Measurements from ENCODE around the gene C3. TPM values are rescaled to one million over a fixed set of nuclear protein-coding genes. Genes with fewer than 3 reads are reported as not detected.
A peak's percentile ranks its signal among the peaks of the same experiment; 100 is the strongest.

Gene C3
- total and polyA plus RNA-seq, 2 of the 13 experiments (the other 11 are each of a cell fraction or from before 2014, with no cell fraction given): 1,455 to 6,272 TPM

DNA sequence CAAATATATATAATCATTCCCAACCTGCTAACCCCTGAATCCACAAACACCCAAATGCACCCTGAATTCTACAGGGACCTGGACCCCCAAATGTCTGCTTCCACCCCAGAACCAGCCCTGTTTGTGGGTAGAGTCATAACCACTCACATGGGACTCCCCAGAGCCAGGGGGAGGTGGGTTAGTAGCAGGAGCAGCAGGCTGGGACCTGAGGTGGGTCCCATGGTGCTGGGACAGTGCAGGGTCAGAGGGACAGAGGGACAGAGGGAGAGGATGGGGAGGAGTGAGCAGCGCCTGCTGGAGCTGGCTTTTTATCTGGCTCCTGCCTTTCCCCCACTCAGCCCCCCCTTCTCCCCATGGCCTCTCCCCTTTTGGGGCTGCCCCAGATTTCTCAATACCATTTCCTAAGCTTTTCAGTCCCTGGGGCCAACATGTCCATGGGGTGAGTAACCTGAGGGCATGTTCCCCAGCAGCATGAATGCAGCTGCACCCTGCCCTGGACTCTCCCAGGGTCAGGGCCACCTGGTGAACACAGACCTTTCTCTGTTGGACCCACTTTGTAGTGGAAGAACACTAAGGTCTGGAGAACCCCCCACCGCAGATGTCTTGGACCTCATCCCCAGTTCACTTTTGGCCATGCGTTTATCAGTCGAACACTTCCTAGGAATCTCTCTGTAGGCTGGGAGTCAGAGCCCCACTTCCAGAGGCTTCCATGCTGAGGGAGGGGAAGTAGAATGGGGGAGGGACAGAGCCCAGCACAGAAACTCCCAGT lies at the start of gene C3 (continued):
- TF ChIP-seq THAP9 (CRISPR knock-in tag; IDR thresholded peaks at IDR 0.05; ENCODE audit: borderline replicate concordance) (peak; percentile 61; the same call in 1 of the 2 replicates), ZBTB26 (CRISPR knock-in tag; IDR thresholded peaks at IDR 0.05; ENCODE audit: borderline replicate concordance) (peak; percentile 93), NCOR1 (IDR thresholded peaks at IDR 0.05; ENCODE audit: borderline replicate concordance, low read length) (peak; percentile 98), BORCS8-MEF2B (CRISPR knock-in tag; IDR thresholded peaks at IDR 0.05) (0 out of 2 replicates have a peak, but pooled peaks have one; percentile 61), ZNF225 (CRISPR knock-in tag; IDR thresholded peaks at IDR 0.05) (no peak)

DNA sequence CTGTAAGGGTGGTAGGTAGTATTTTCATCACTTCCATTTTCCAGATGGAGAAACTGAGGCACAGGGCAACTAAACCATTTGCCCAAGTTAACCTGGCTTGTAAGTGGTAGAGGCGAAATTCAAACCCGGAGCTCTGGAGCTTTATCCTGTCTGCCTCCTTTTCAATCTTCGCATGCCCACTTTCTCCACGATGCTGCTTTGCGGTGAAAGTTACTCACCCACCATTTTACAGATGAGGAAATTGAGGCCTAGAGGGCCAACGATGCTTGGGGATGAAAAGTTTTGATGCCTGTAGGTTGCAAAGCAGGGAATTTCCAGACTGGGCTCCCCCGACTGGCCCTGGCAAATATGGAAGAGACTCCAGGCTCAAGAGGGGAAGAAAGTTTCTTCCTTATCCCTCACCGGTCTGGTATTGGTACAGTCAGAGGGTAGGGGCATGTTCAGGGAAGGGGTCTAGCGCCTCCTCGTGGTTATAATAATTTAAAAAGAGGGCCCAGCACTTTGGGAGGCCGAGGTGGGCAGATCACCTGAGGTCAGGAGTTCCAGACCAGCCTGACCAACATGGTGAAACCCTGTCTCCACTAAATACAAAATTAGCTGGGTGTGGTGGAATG lies 48.7 kb upstream of the C3 start:
- no peak overlapping the region for H2AFZ ChIP-seq (ENCODE audit: low read length)
- H3K4me3 ChIP-seq (replicated peaks in 1 of 3; ENCODE audit: insufficient read depth in 1 of 3, low read depth in 2 of 3, low read length in 3 of 3): no peak overlapping the region
- H3K27ac ChIP-seq (ENCODE audit: extremely low read length, insufficient read depth, low read length): no peak overlapping the region
- H3K9me3 ChIP-seq (ENCODE audit: low read length): no peaks in the 10 kb centered on the region
- H3K79me2 ChIP-seq (ENCODE audit: insufficient read depth, low read length): no peaks in the 10 kb centered on the region
- ChIA-PET CTCF (ENCODE audit: low intra/inter-chr PET ratio, low total read pairs) (interaction anchor here (1.7 kb wide), 1 partner anchor 31 kb away, joined by 17 read pairs; the partner anchor contains the start of genes GPR108 and TRIP10), POLR2A (interaction anchor here (1.0 kb wide), 1 partner anchor 88 kb away, joined by 3 read pairs; no protein-coding TSS in a partner anchor)
- no peaks in the 10 kb centered on the region for H4K20me1 ChIP-seq (ENCODE audit: insufficient read depth, low read length)
- WGBS (ENCODE audit: low lambda C conversion rate): 32% methylated on average over 11 of the region's 11 CpGs
- intact Hi-C loops (cut with micrococcal nuclease; ENCODE audit: unreplicated experiment) (loop anchor here (1.0 kb wide), 1 partner anchor 31 kb away; no protein-coding TSS in a partner anchor), in situ Hi-C loops (cut with HindIII; ENCODE audit: extremely low pct_ligation_motif_present, low pct_unique_long_range_greater_than_20kb) (no loop called here)
- no peaks in the 10 kb centered on the region for H3K27me3 ChIP-seq (ENCODE audit: control insufficient read depth in 1 of 2, insufficient read depth in 2 of 2, low read length in 2 of 2)
- no peaks in the 10 kb centered on the region for H3K36me3 ChIP-seq (replicated peaks in 1 of 2; ENCODE audit: control insufficient read depth in 1 of 2, insufficient read depth in 2 of 2, low read length in 2 of 2)
- no peak overlapping the region for H3K9ac ChIP-seq (ENCODE audit: insufficient read depth, low read depth, low read length)
- no peak overlapping the region for H3K4me2 ChIP-seq (ENCODE audit: low read depth, low read length)
- DNase-seq (ENCODE audit: low spot score) (no peak), FAIRE-seq (no peak), ATAC-seq (peak; percentile 27; the same call in 2 of the 3 replicates)
- H3K4me1 ChIP-seq (ENCODE audit: insufficient read depth, low read length): peaks cover 40% of the 10 kb centered on the region
- BruUV-seq (replicated peaks): no TSS peak
- no peak for TF ChIP-seq FOXC1 (CRISPR knock-in tag; IDR thresholded peaks at IDR 0.05; ENCODE audit: borderline replicate concordance)
- TF ChIP-seq SETDB1 (CRISPR knock-in tag; IDR thresholded peaks at IDR 0.05; ENCODE audit: borderline replicate concordance): no peak
- peak; percentile 70 for TF ChIP-seq ZNF629 (CRISPR knock-in tag; conservative IDR thresholded peaks at IDR 0.05)
- TF ChIP-seq ZNF260 (CRISPR knock-in tag; IDR thresholded peaks at IDR 0.05; ENCODE audit: borderline replicate concordance, low read depth): no peak
- no peak for TF ChIP-seq ZNF790 (CRISPR knock-in tag; IDR thresholded peaks at IDR 0.05; ENCODE audit: borderline replicate concordance)
- TF ChIP-seq AKAP8 (CRISPR knock-in tag; IDR thresholded peaks at IDR 0.05): no peak
- TF ChIP-seq STAG1 (CRISPR knock-in tag; IDR thresholded peaks at IDR 0.05): peak; percentile 69
- TF ChIP-seq RAD21 (CRISPR knock-in tag; IDR thresholded peaks at IDR 0.05): peak; percentile 64; the same call in 1 of the 2 replicates
- peak; percentile 55; the same call in 1 of the 2 replicates for TF ChIP-seq SMC3 (IDR thresholded peaks at IDR 0.05; ENCODE audit: low read length)
- no peak for TF ChIP-seq ZNF614 (CRISPR knock-in tag; IDR thresholded peaks at IDR 0.05; ENCODE audit: borderline replicate concordance)
- no peak for TF ChIP-seq NFE2L1 (CRISPR knock-in tag; IDR thresholded peaks at IDR 0.05; ENCODE audit: borderline replicate concordance)
